ENCODE measurements around the gene SYT11. TPM values are rescaled to one million over a fixed set of nuclear protein-coding genes. Genes with fewer than 3 reads are reported as not detected.
"Not testable (repeated sequence)": the region's sequence is repeated elsewhere in the genome, so short reads cannot be mapped to it uniquely, and the experiment has no call there.

SYT11 gene
- total RNA-seq, 1 donor from 2014 or later, result 6.3 TPM

- Mint-ChIP-seq H3K36me3 (peaks cover 23% of the 10 kb centered on the region), H3K4me3 (peak overlapping the region; percentile 74), H3K27ac (peak overlapping the region; percentile 99), H3K9me3 (peaks cover 4% of the 10 kb centered on the region), H3K27me3 (ENCODE audit: insufficient read depth, low read depth) (peaks cover 6% of the 10 kb centered on the region), H3K4me1 (peaks cover 45% of the 10 kb centered on the region)
- Histone ChIP-seq H3K27me3 (no peaks in the 10 kb centered on the region), H3K27ac (peak overlapping the region; percentile 82), H3K79me2 (ENCODE audit: low read depth) (peaks cover 65% of the 10 kb centered on the region), H3K36me3 (no peaks in the 10 kb centered on the region), H2AFZ (replicated peaks) (no peak overlapping the region), H3K9me3 (ENCODE audit: low read depth) (no peaks in the 10 kb centered on the region), H3F3A (ENCODE audit: low read depth) (peaks cover 24% of the 10 kb centered on the region), H3K9ac (no peak overlapping the region), H3K4me2 (peak overlapping the region; percentile 32), H3K4me3 (no peak overlapping the region), H3K4me1 (no peaks in the 10 kb centered on the region), H4K20me1 (ENCODE audit: low read depth) (no peaks in the 10 kb centered on the region)
- DNase-seq (ENCODE audit: low spot score), result no peak
- TF ChIP-seq CTCF (IDR thresholded peaks at IDR 0.05) (no peak), EZH2phosphoT487 (IDR thresholded peaks at IDR 0.05) (no peak), EZH2 (IDR thresholded peaks at IDR 0.05) (no peak)
Measured at GRCh38 chr1:155833665-155834295, 25.6 kb upstream of the SYT11 start.

- Histone ChIP-seq H3K4me3 (no peak overlapping the region), H2AFZ (replicated peaks) (no peak overlapping the region), H3K79me2 (ENCODE audit: low read depth) (peaks cover 72% of the 10 kb centered on the region), H3K27ac (peak overlapping the region; percentile 82), H4K20me1 (ENCODE audit: low read depth) (no peaks in the 10 kb centered on the region), H3K27me3 (no peaks in the 10 kb centered on the region), H3K4me1 (no peaks in the 10 kb centered on the region), H3K9ac (no peak overlapping the region), H3F3A (ENCODE audit: low read depth) (peaks cover 24% of the 10 kb centered on the region), H3K4me2 (peak overlapping the region; percentile 32), H3K9me3 (ENCODE audit: low read depth) (no peaks in the 10 kb centered on the region), H3K36me3 (no peaks in the 10 kb centered on the region)
- peak overlapping the region; percentile 74 for H3K4me3 Mint-ChIP-seq
- peaks cover 45% of the 10 kb centered on the region for H3K4me1 Mint-ChIP-seq
- peaks cover 4% of the 10 kb centered on the region for H3K9me3 Mint-ChIP-seq
- peaks cover 6% of the 10 kb centered on the region for H3K27me3 Mint-ChIP-seq (ENCODE audit: insufficient read depth, low read depth)
- H3K36me3 Mint-ChIP-seq, result peaks cover 24% of the 10 kb centered on the region
- DNase-seq (ENCODE audit: low spot score), result peak; percentile 70
- TF ChIP-seq EZH2phosphoT487 (IDR thresholded peaks at IDR 0.05) (no peak), EZH2 (IDR thresholded peaks at IDR 0.05) (no peak), CTCF (IDR thresholded peaks at IDR 0.05) (no peak)
- peak overlapping the region; percentile 99 for H3K27ac Mint-ChIP-seq
Measured at GRCh38 chr1:155834296-155834926, 25.0 kb upstream of the SYT11 start.

GRCh38 chr1:155834927-155835399, 24.4 kb upstream of the SYT11 start:
- H3K36me3 ChIP-seq; H4K20me1 ChIP-seq (ENCODE audit: low read depth); H3K9ac ChIP-seq; H3K4me3 ChIP-seq; H3K4me2 ChIP-seq; H3K27me3 Mint-ChIP-seq (ENCODE audit: insufficient read depth, low read depth); H3K9me3 ChIP-seq (ENCODE audit: low read depth); H3K4me1 ChIP-seq; H3K9me3 Mint-ChIP-seq; DNase-seq (ENCODE audit: low spot score); H2AFZ ChIP-seq (replicated peaks); H3K27me3 ChIP-seq: not testable (repeated sequence)
- peaks cover 23% of the 10 kb centered on the region for H3K36me3 Mint-ChIP-seq
- Histone ChIP-seq H3K79me2 (ENCODE audit: low read depth) (peaks cover 77% of the 10 kb centered on the region), H3K27ac (peak overlapping the region; percentile 82), H3F3A (ENCODE audit: low read depth) (peaks cover 24% of the 10 kb centered on the region)
- H3K4me3 Mint-ChIP-seq, result peak overlapping the region; percentile 73
- peak overlapping the region; percentile 95 for H3K27ac Mint-ChIP-seq
- H3K4me1 Mint-ChIP-seq, result peaks cover 43% of the 10 kb centered on the region

- Mint-ChIP-seq H3K9me3 (peaks cover 4% of the 10 kb centered on the region), H3K4me1 (peaks cover 43% of the 10 kb centered on the region), H3K4me3 (peak overlapping the region; percentile 73), H3K27ac (peak overlapping the region; percentile 95), H3K36me3 (peaks cover 25% of the 10 kb centered on the region), H3K27me3 (ENCODE audit: insufficient read depth, low read depth) (peaks cover 6% of the 10 kb centered on the region)
- Histone ChIP-seq H3K4me1 (no peaks in the 10 kb centered on the region), H3F3A (ENCODE audit: low read depth) (peaks cover 24% of the 10 kb centered on the region), H3K9ac (no peak overlapping the region), H2AFZ (replicated peaks) (no peak overlapping the region), H3K27ac (peak overlapping the region; percentile 77), H3K9me3 (ENCODE audit: low read depth) (no peaks in the 10 kb centered on the region), H3K27me3 (no peaks in the 10 kb centered on the region), H4K20me1 (ENCODE audit: low read depth) (peaks cover 6% of the 10 kb centered on the region), H3K4me2 (no peak overlapping the region), H3K36me3 (no peaks in the 10 kb centered on the region), H3K79me2 (ENCODE audit: low read depth) (peaks cover 78% of the 10 kb centered on the region), H3K4me3 (no peak overlapping the region)
- TF ChIP-seq EZH2phosphoT487 (IDR thresholded peaks at IDR 0.05) (no peak), CTCF (IDR thresholded peaks at IDR 0.05) (no peak), EZH2 (IDR thresholded peaks at IDR 0.05) (no peak)
- peak; percentile 3 for DNase-seq (ENCODE audit: low spot score)
Measured at GRCh38 chr1:155835548-155835947, 23.8 kb upstream of the SYT11 start.

Data from neural progenitor cell (in vitro differentiated cells).